HCT116 (cell line): ENCODE measurements around the gene PREP. TPM values are rescaled to one million over a fixed set of nuclear protein-coding genes. Genes with fewer than 3 reads are reported as not detected.

Experiments
- ATAC-seq: fragments of 200-7000 bp; cut with Tn5 transposase; 2 replicates; pipeline ENCODE4 v1.9.1; 2020; ENCODE audit warnings: mild to moderate bottlenecking, moderate library complexity
- BruUV-seq: library from RNA; stranded (reverse); fragments of 400-500 nt; replicated peaks from 2 replicates; lab custom pipeline; 2021; lab: Mats Ljungman, UMichigan
- CTCF ChIA-PET: fragments of 300-600 bp; sonication (Branson Sonifier 250); formaldehyde crosslinking; loops from one replicate; lab custom pipeline; 2021; ENCODE audit warnings: antibody characterized with exemption; lab: Charles Lee
- POLR2A ChIA-PET: fragments of 300-600, 350-600 bp; sonication (Branson Sonifier 250); formaldehyde crosslinking; loops from one replicate; lab custom pipeline; 2021; ENCODE audit warnings: antibody characterized with exemption; lab: Charles Lee
- RAD21 ChIA-PET, 2 experiments: fragments of 300-600 bp; sonication (Branson Sonifier 250); formaldehyde crosslinking; loops; one replicate each; lab custom pipeline; 2023; ENCODE audit warnings: low total read pairs in 2 of 2; ENCODE audit not compliant: uncharacterized antibody in 2 of 2, unreplicated experiment in 2 of 2, low non-redundant PET in 1 of 2; lab: Charles Lee
- DNase-seq: peaks from one replicate; pipeline ENCODE4 v3.0.0-alpha.2; 2010; ENCODE audit warnings: low read depth, low spot score
- H2AFZ ChIP-seq: fragments of 200-600 bp; shearing (Covaris generic), sonication (generic); 2 replicates; pipeline ENCODE4 v1.6.1; 2017; ENCODE audit warnings: low read depth, mixed run types, mixed read lengths, antibody characterized with exemption, low read length; ENCODE audit not compliant: poor library complexity, severe bottlenecking
- H3K27ac ChIP-seq: 2 replicates; pipeline ENCODE4 v1.5.1; 2012; ENCODE audit warnings: low read depth, low read length
- H3K27me3 ChIP-seq: fragments of 200-600 bp; sonication (generic); 2 replicates; pipeline ENCODE4 v1.6.1; 2016; ENCODE audit warnings: mixed run types, low read length, mixed read lengths; ENCODE audit not compliant: insufficient read depth
- H3K36me3 ChIP-seq, 2 experiments: fragments of 200-500 bp in 1 of 2; fragments of 200-600 bp in 1 of 2; sonication (Bioruptor generic) in 1 of 2; sonication (generic) in 1 of 2; 2 replicates each; pipeline versions ENCODE4 v1.5.1 to v1.6.1; 2014 to 2016; ENCODE audit warnings: low read length in 2 of 2, inconsistent platforms in 1 of 2, mixed read lengths in 1 of 2, mixed run types in 1 of 2; ENCODE audit not compliant: insufficient read depth in 2 of 2, control insufficient read depth in 1 of 2
- H3K4me1 ChIP-seq, 2 experiments: fragments of 200-600 bp in 1 of 2; sonication (generic) in 1 of 2; 2 replicates each; pipeline versions ENCODE4 v1.5.1 to v1.6.1; 2012 to 2017; ENCODE audit warnings: low read length in 2 of 2, inconsistent platforms in 1 of 2, mild to moderate bottlenecking in 1 of 2, mixed read lengths in 1 of 2, mixed run types in 1 of 2, moderate library complexity in 1 of 2; ENCODE audit not compliant: insufficient read depth in 2 of 2, control insufficient read depth in 1 of 2
- H3K4me2 ChIP-seq: fragments of 200-600 bp; sonication (generic); 2 replicates; pipeline ENCODE4 v1.6.1; 2017; ENCODE audit warnings: mixed run types, low read length, mixed read lengths
- H3K4me3 ChIP-seq, 2 experiments: fragments of 200-600 bp in 1 of 2; sonication (generic) in 1 of 2; replicated peaks in 1 of 2; 2 replicates each; pipeline ENCODE4 v1.5.1; 2011 to 2016; ENCODE audit warnings: low read length in 2 of 2, control low read depth in 1 of 2, low read depth in 1 of 2, mild to moderate bottlenecking in 1 of 2, mixed read lengths in 1 of 2, mixed run types in 1 of 2
- H3K79me2 ChIP-seq: fragments of 200-600 bp; sonication (generic); 2 replicates; pipeline ENCODE4 v1.6.1; 2017; ENCODE audit warnings: mild to moderate bottlenecking, mixed run types, low read length, moderate library complexity, mixed read lengths; ENCODE audit not compliant: insufficient read depth
- H3K9ac ChIP-seq: fragments of 200-600 bp; sonication (generic); 2 replicates; pipeline ENCODE4 v1.6.1; 2016; ENCODE audit warnings: low read length, mixed read lengths
- H3K9me2 ChIP-seq: fragments of 200-600 bp; sonication (generic), shearing (Covaris generic); 2 replicates; pipeline ENCODE4 v1.6.1; 2017; ENCODE audit warnings: mixed run types, mild to moderate bottlenecking, moderate library complexity; ENCODE audit not compliant: insufficient read depth
- H3K9me3 ChIP-seq, 2 experiments: fragments of 200-500 bp in 1 of 2; fragments of 200-600 bp in 1 of 2; sonication (Bioruptor generic) in 1 of 2; sonication (generic) in 1 of 2; 2 replicates each; pipeline ENCODE4 v1.6.1; 2014 to 2017; ENCODE audit warnings: low read length in 2 of 2, mixed read lengths in 2 of 2, inconsistent platforms in 1 of 2, low read depth in 1 of 2, mild to moderate bottlenecking in 1 of 2, mixed run types in 1 of 2, moderate library complexity in 1 of 2; ENCODE audit not compliant: control insufficient read depth in 1 of 2, insufficient read depth in 1 of 2
- H4K20me1 ChIP-seq: fragments of 200-600 bp; sonication (generic), shearing (Covaris generic); 2 replicates; pipeline ENCODE4 v1.6.1; 2017; ENCODE audit warnings: mixed run types, mild to moderate bottlenecking, moderate library complexity; ENCODE audit not compliant: insufficient read depth
- CBX3 ChIP-seq: IDR thresholded peaks from 2 replicates; pipeline ENCODE4 v1.6.1; 2012; ENCODE audit warnings: low read depth
- CEBPB ChIP-seq: IDR thresholded peaks from 2 replicates; pipeline ENCODE4 v1.6.1; 2012; ENCODE audit warnings: low read depth
- EGR1 ChIP-seq: IDR thresholded peaks from 2 replicates; pipeline ENCODE4 v1.6.1; 2012; ENCODE audit warnings: low read depth
- ELF1 ChIP-seq: IDR thresholded peaks from 2 replicates; pipeline ENCODE4 v1.6.1; 2012; ENCODE audit warnings: low read depth, borderline replicate concordance
- EZH2phosphoT487 ChIP-seq: fragments of 200-600 bp; IDR thresholded peaks from 2 replicates; pipeline ENCODE4 v1.6.1; 2018; ENCODE audit warnings: antibody characterized with exemption, borderline replicate concordance
- FOSL1 ChIP-seq: IDR thresholded peaks from 2 replicates; pipeline ENCODE4 v1.6.1; 2012; ENCODE audit warnings: low read depth
- RAD21 ChIP-seq: IDR thresholded peaks from 2 replicates; pipeline ENCODE4 v1.6.1; 2012; ENCODE audit warnings: low read depth, mild to moderate bottlenecking
- SIN3A ChIP-seq: IDR thresholded peaks from 2 replicates; pipeline ENCODE4 v1.6.1; 2012; ENCODE audit warnings: low read depth
- SP1 ChIP-seq: IDR thresholded peaks from 2 replicates; pipeline ENCODE4 v1.6.1; 2012; ENCODE audit warnings: low read depth
- SRF ChIP-seq: IDR thresholded peaks from 2 replicates; pipeline ENCODE4 v1.6.1; 2012; ENCODE audit warnings: low read depth
- ZNF274 ChIP-seq: fragments of 200-500 bp; sonication (Bioruptor generic); IDR thresholded peaks from 2 replicates; pipeline ENCODE4 v1.6.1; 2014; ENCODE audit warnings: mild to moderate bottlenecking, low read depth, low read length, inconsistent platforms
- intact Hi-C: fragments of 100-400 bp; cut with micrococcal nuclease; formaldehyde crosslinking; loops from 2 replicates; pipeline ENCODE4 v1.10.0; 2022
- total RNA-seq: library from RNA; stranded (reverse); gene quantifications from one replicate; pipeline ENCODE4 v1.2.1, GENCODE V29; 2021; ENCODE audit not compliant: unreplicated experiment
- TF ChIP-seq, protein P1 (sequence below): IDR thresholded peaks from 2 replicates; pipeline ENCODE4 v1.6.1; 2011; ENCODE audit warnings: mild to moderate bottlenecking, low read length, moderate library complexity; ENCODE audit not compliant: insufficient replicate concordance; ENCODE audit errors: extremely low read depth
- TF ChIP-seq, protein P2 (sequence below): IDR thresholded peaks from 2 replicates; pipeline ENCODE4 v1.6.1; 2012; ENCODE audit warnings: low read depth
- TF ChIP-seq, protein P3 (sequence below): IDR thresholded peaks from 2 replicates; pipeline ENCODE4 v1.6.1; 2012
- TF ChIP-seq, protein P4 (sequence below): IDR thresholded peaks from 2 replicates; pipeline ENCODE4 v1.6.1; 2012

The PREP gene
- total RNA-seq, 1 experiment from 2014 or later = 53.5 TPM

DNA sequence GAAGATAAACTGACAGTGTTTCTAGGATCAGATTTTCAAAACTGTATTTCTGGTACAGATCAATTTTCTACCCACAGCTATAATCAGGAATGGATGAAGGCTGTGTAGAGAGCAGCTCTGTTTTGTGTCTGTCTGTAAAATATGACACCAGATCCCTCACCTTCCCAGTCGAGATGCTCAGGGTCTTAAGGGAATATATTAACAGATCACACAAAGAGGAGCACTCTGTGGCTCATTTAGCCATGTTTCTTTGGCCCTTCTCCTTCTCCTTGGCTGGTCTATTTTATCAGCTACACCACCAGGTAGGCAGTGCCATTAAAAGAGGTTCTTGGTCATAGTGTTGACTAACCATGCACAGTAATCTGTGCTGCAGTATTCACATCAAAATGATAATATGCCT is 82.6 kb downstream of the PREP start:
- Histone ChIP-seq H3K4me3 (no peak overlapping the region), H3K9ac (no peak overlapping the region), H4K20me1 (no peaks in the 10 kb centered on the region), H3K36me3 (no peaks in the 10 kb centered on the region; a peak in 1 of 4 replicates), H3K9me2 (no peaks in the 10 kb centered on the region), H3K9me3 (no peaks in the 10 kb centered on the region), H2AFZ (no peak overlapping the region), H3K79me2 (0 out of 2 replicates have a peak, but pooled peaks cover 3% of the 10 kb centered on the region), H3K27me3 (no peaks in the 10 kb centered on the region), H3K27ac (no peak overlapping the region), H3K4me1 (peaks cover 19 to 43% of the 10 kb centered on the region in 2 experiments), H3K4me2 (no peak overlapping the region)
- TF ChIP-seq, protein P1, sequence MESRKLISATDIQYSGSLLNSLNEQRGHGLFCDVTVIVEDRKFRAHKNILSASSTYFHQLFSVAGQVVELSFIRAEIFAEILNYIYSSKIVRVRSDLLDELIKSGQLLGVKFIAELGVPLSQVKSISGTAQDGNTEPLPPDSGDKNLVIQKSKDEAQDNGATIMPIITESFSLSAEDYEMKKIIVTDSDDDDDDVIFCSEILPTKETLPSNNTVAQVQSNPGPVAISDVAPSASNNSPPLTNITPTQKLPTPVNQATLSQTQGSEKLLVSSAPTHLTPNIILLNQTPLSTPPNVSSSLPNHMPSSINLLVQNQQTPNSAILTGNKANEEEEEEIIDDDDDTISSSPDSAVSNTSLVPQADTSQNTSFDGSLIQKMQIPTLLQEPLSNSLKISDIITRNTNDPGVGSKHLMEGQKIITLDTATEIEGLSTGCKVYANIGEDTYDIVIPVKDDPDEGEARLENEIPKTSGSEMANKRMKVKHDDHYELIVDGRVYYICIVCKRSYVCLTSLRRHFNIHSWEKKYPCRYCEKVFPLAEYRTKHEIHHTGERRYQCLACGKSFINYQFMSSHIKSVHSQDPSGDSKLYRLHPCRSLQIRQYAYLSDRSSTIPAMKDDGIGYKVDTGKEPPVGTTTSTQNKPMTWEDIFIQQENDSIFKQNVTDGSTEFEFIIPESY = no peak
- TF ChIP-seq SIN3A (no peak), EGR1 (no peak), RAD21 (no peak), CBX3 (no peak), CEBPB (no peak), FOSL1 (no peak), SP1 (no peak), ELF1 (no peak), ZNF274 (no peak), SRF (no peak), EZH2phosphoT487 (no peak)
- TF ChIP-seq, protein P2, sequence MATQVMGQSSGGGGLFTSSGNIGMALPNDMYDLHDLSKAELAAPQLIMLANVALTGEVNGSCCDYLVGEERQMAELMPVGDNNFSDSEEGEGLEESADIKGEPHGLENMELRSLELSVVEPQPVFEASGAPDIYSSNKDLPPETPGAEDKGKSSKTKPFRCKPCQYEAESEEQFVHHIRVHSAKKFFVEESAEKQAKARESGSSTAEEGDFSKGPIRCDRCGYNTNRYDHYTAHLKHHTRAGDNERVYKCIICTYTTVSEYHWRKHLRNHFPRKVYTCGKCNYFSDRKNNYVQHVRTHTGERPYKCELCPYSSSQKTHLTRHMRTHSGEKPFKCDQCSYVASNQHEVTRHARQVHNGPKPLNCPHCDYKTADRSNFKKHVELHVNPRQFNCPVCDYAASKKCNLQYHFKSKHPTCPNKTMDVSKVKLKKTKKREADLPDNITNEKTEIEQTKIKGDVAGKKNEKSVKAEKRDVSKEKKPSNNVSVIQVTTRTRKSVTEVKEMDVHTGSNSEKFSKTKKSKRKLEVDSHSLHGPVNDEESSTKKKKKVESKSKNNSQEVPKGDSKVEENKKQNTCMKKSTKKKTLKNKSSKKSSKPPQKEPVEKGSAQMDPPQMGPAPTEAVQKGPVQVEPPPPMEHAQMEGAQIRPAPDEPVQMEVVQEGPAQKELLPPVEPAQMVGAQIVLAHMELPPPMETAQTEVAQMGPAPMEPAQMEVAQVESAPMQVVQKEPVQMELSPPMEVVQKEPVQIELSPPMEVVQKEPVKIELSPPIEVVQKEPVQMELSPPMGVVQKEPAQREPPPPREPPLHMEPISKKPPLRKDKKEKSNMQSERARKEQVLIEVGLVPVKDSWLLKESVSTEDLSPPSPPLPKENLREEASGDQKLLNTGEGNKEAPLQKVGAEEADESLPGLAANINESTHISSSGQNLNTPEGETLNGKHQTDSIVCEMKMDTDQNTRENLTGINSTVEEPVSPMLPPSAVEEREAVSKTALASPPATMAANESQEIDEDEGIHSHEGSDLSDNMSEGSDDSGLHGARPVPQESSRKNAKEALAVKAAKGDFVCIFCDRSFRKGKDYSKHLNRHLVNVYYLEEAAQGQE = no peak
- TF ChIP-seq, protein P3, sequence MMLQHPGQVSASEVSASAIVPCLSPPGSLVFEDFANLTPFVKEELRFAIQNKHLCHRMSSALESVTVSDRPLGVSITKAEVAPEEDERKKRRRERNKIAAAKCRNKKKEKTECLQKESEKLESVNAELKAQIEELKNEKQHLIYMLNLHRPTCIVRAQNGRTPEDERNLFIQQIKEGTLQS = no peak
- TF ChIP-seq, protein P4, sequence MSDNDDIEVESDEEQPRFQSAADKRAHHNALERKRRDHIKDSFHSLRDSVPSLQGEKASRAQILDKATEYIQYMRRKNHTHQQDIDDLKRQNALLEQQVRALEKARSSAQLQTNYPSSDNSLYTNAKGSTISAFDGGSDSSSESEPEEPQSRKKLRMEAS = no peak
- ATAC-seq (no peak), DNase-seq (no peak)
- intact Hi-C loops = no loop called here
- BruUV-seq = no TSS peak
- RAD21 ChIA-PET = no interaction called here
- CTCF ChIA-PET = no interaction called here
- POLR2A ChIA-PET = interaction anchor here (0.6 kb wide), 1 partner anchor 1659 kb away, joined by 3 read pairs; no protein-coding TSS in a partner anchor
